ENCODE data around the gene BCL6. TPM values are rescaled to one million over a fixed set of nuclear protein-coding genes. Genes with fewer than 3 reads are reported as not detected.

Gene BCL6
- total and polyA plus RNA-seq, 2 experiments from 2014 or later: 2.6 to 5.9 TPM

GRCh38 chr3:187696021-187696420 lies 49.2 kb downstream of the BCL6 start:
- H3K4me3 ChIP-seq: no peak overlapping the region
- no peaks in the 10 kb centered on the region for H3K36me3 ChIP-seq (ENCODE audit: insufficient read depth)
- no peaks in the 10 kb centered on the region for H3F3A ChIP-seq (replicated peaks; ENCODE audit: low read depth)
- H3K4me2 ChIP-seq: no peak overlapping the region
- no peak for ATAC-seq
- TF ChIP-seq REST (IDR thresholded peaks at IDR 0.05; ENCODE audit: unreplicated experiment) (no peak), EZH2phosphoT487 (IDR thresholded peaks at IDR 0.05; ENCODE audit: unreplicated experiment) (no peak), CREB1 (CRISPR knock-in tag; IDR thresholded peaks at IDR 0.05; ENCODE audit: low read depth) (no peak), NANOG (IDR thresholded peaks at IDR 0.05; ENCODE audit: borderline replicate concordance) (no peak), POLR2AphosphoS5 (IDR thresholded peaks at IDR 0.05; ENCODE audit: low read depth) (no peak), STAT1 (IDR thresholded peaks at IDR 0.05; ENCODE audit: unreplicated experiment) (no peak), ETS1 (IDR thresholded peaks at IDR 0.05) (no peak), EZH2 (IDR thresholded peaks at IDR 0.05; ENCODE audit: low read depth, unreplicated experiment) (no peak)
- TF ChIP-seq, protein P1, sequence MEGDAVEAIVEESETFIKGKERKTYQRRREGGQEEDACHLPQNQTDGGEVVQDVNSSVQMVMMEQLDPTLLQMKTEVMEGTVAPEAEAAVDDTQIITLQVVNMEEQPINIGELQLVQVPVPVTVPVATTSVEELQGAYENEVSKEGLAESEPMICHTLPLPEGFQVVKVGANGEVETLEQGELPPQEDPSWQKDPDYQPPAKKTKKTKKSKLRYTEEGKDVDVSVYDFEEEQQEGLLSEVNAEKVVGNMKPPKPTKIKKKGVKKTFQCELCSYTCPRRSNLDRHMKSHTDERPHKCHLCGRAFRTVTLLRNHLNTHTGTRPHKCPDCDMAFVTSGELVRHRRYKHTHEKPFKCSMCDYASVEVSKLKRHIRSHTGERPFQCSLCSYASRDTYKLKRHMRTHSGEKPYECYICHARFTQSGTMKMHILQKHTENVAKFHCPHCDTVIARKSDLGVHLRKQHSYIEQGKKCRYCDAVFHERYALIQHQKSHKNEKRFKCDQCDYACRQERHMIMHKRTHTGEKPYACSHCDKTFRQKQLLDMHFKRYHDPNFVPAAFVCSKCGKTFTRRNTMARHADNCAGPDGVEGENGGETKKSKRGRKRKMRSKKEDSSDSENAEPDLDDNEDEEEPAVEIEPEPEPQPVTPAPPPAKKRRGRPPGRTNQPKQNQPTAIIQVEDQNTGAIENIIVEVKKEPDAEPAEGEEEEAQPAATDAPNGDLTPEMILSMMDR (conservative IDR thresholded peaks at IDR 0.05; ENCODE audit: low read depth in 2 of 2): no peak
- H3K27me3 ChIP-seq (ENCODE audit: insufficient read depth): no peaks in the 10 kb centered on the region
- no peak for DNase-seq (ENCODE audit: low spot score)
- H3K4me1 Mint-ChIP-seq: no peaks in the 10 kb centered on the region
- H2AFZ ChIP-seq: no peak overlapping the region
- H3K79me2 ChIP-seq (replicated peaks; ENCODE audit: insufficient read depth): no peaks in the 10 kb centered on the region
- no peaks in the 10 kb centered on the region for H3K4me1 ChIP-seq (ENCODE audit: insufficient read depth)
- no peaks in the 10 kb centered on the region for H3K9me3 Mint-ChIP-seq
- no peaks in the 10 kb centered on the region for H3K9me2 ChIP-seq (ENCODE audit: insufficient read depth)
- H3K27ac Mint-ChIP-seq: no peak overlapping the region
- H3K4me3 Mint-ChIP-seq: no peak overlapping the region
- H3K27me3 Mint-ChIP-seq (ENCODE audit: insufficient read depth, low read depth, poor library complexity): no peaks in the 10 kb centered on the region
- H3K27ac ChIP-seq (ENCODE audit: low read depth): no peak overlapping the region
- H4K20me1 ChIP-seq (replicated peaks; ENCODE audit: insufficient read depth): no peaks in the 10 kb centered on the region
- H3K36me3 Mint-ChIP-seq (ENCODE audit: low read depth): no peaks in the 10 kb centered on the region

- Mint-ChIP-seq H3K4me1 (no peaks in the 10 kb centered on the region), H3K9me3 (no peaks in the 10 kb centered on the region), H3K36me3 (ENCODE audit: low read depth) (no peaks in the 10 kb centered on the region), H3K4me3 (no peak overlapping the region), H3K27me3 (ENCODE audit: insufficient read depth, low read depth, poor library complexity) (no peaks in the 10 kb centered on the region), H3K27ac (no peak overlapping the region)
- no peaks in the 10 kb centered on the region for H3F3A ChIP-seq (replicated peaks; ENCODE audit: low read depth)
- no peak overlapping the region for H2AFZ ChIP-seq
- TF ChIP-seq CREB1 (CRISPR knock-in tag; IDR thresholded peaks at IDR 0.05; ENCODE audit: low read depth): no peak
- TF ChIP-seq NANOG (IDR thresholded peaks at IDR 0.05; ENCODE audit: borderline replicate concordance): no peak
- no peak overlapping the region for H3K4me2 ChIP-seq
- H3K4me1 ChIP-seq (ENCODE audit: insufficient read depth): no peaks in the 10 kb centered on the region
- ATAC-seq: no peak
- no peaks in the 10 kb centered on the region for H3K36me3 ChIP-seq (ENCODE audit: insufficient read depth)
- H3K4me3 ChIP-seq: no peak overlapping the region
- H3K9me2 ChIP-seq (ENCODE audit: insufficient read depth): no peaks in the 10 kb centered on the region
- H3K27ac ChIP-seq (ENCODE audit: low read depth): no peak overlapping the region
- no peaks in the 10 kb centered on the region for H3K79me2 ChIP-seq (replicated peaks; ENCODE audit: insufficient read depth)
- no peaks in the 10 kb centered on the region for H4K20me1 ChIP-seq (replicated peaks; ENCODE audit: insufficient read depth)
- no peaks in the 10 kb centered on the region for H3K27me3 ChIP-seq (ENCODE audit: insufficient read depth)
- DNase-seq (ENCODE audit: low spot score): no peak
These were observed 49.8 kb downstream of the BCL6 start for GRCh38 chr3:187695449-187695848.
